Measurements from ENCODE around the gene CNTN3. TPM values are rescaled to one million over a fixed set of nuclear protein-coding genes. Genes with fewer than 3 reads are reported as not detected.

CNTN3 gene
- total and polyA plus RNA-seq, 2 of the 13 experiments (the other 11 are each of a cell fraction or from before 2014, with no cell fraction given), result not detected

DNA sequence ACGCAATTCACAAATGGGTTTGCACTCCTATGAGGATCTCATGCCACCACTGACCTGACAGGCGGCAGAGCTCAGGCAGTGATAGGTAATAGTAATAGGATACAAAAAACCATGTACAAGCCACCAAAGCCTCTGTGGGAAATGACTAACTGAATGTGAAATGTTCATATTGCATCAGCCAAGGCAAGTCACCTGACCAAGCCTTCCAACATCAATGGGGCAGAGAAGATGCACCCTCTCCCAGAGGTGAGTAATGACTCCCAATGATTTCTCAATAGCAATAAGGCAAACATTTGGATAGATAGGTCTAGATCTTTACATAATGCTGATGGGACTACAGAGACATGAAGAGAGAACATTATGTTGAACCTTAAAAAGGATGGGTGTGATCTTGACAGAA is 14.9 kb downstream of the CNTN3 start:
- no peaks in the 10 kb centered on the region for H3K79me2 ChIP-seq (ENCODE audit: insufficient read depth, low read length)
- POLR2A ChIA-PET, result no interaction called here

More for the DNA sequence above, 14.9 kb downstream of the CNTN3 start:
- TF ChIP-seq, protein P1, sequence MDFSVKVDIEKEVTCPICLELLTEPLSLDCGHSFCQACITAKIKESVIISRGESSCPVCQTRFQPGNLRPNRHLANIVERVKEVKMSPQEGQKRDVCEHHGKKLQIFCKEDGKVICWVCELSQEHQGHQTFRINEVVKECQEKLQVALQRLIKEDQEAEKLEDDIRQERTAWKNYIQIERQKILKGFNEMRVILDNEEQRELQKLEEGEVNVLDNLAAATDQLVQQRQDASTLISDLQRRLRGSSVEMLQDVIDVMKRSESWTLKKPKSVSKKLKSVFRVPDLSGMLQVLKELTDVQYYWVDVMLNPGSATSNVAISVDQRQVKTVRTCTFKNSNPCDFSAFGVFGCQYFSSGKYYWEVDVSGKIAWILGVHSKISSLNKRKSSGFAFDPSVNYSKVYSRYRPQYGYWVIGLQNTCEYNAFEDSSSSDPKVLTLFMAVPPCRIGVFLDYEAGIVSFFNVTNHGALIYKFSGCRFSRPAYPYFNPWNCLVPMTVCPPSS (IDR thresholded peaks at IDR 0.05), result no peak
- TF ChIP-seq ZNF468 (CRISPR knock-in tag; IDR thresholded peaks at IDR 0.05) (no peak), ZNF784 (CRISPR knock-in tag; IDR thresholded peaks at IDR 0.05; ENCODE audit: borderline replicate concordance) (no peak)
- TF ChIP-seq, protein P2, sequence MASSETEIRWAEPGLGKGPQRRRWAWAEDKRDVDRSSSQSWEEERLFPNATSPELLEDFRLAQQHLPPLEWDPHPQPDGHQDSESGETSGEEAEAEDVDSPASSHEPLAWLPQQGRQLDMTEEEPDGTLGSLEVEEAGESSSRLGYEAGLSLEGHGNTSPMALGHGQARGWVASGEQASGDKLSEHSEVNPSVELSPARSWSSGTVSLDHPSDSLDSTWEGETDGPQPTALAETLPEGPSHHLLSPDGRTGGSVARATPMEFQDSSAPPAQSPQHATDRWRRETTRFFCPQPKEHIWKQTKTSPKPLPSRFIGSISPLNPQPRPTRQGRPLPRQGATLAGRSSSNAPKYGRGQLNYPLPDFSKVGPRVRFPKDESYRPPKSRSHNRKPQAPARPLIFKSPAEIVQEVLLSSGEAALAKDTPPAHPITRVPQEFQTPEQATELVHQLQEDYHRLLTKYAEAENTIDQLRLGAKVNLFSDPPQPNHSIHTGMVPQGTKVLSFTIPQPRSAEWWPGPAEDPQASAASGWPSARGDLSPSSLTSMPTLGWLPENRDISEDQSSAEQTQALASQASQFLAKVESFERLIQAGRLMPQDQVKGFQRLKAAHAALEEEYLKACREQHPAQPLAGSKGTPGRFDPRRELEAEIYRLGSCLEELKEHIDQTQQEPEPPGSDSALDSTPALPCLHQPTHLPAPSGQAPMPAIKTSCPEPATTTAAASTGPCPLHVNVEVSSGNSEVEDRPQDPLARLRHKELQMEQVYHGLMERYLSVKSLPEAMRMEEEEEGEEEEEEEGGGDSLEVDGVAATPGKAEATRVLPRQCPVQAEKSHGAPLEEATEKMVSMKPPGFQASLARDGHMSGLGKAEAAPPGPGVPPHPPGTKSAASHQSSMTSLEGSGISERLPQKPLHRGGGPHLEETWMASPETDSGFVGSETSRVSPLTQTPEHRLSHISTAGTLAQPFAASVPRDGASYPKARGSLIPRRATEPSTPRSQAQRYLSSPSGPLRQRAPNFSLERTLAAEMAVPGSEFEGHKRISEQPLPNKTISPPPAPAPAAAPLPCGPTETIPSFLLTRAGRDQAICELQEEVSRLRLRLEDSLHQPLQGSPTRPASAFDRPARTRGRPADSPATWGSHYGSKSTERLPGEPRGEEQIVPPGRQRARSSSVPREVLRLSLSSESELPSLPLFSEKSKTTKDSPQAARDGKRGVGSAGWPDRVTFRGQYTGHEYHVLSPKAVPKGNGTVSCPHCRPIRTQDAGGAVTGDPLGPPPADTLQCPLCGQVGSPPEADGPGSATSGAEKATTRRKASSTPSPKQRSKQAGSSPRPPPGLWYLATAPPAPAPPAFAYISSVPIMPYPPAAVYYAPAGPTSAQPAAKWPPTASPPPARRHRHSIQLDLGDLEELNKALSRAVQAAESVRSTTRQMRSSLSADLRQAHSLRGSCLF (CRISPR knock-in tag; IDR thresholded peaks at IDR 0.05; ENCODE audit: borderline replicate concordance), result no peak
- no TSS peak for BruUV-seq (replicated peaks)
- H4K20me1 ChIP-seq (ENCODE audit: insufficient read depth, low read length), result no peaks in the 10 kb centered on the region
- ATAC-seq (no peak), DNase-seq (ENCODE audit: low spot score) (no peak), FAIRE-seq (no peak)
- no peak overlapping the region for H3K4me2 ChIP-seq (ENCODE audit: low read depth, low read length)
- intact Hi-C loops (cut with micrococcal nuclease; ENCODE audit: unreplicated experiment) (no loop called here), in situ Hi-C loops (cut with HindIII; ENCODE audit: extremely low pct_ligation_motif_present, low pct_unique_long_range_greater_than_20kb) (no loop called here)
- H3K27ac ChIP-seq (ENCODE audit: extremely low read length, insufficient read depth, low read length), result no peak overlapping the region
- H3K27me3 ChIP-seq (ENCODE audit: control insufficient read depth in 1 of 2, insufficient read depth in 2 of 2, low read length in 2 of 2), result no peaks in the 10 kb centered on the region
- WGBS (ENCODE audit: low lambda C conversion rate), result 69% methylated on average over 2 of the region's 2 CpGs
- H3K4me3 ChIP-seq (replicated peaks in 1 of 3; ENCODE audit: insufficient read depth in 1 of 3, low read depth in 2 of 3, low read length in 3 of 3), result no peak overlapping the region
- H3K9ac ChIP-seq (ENCODE audit: insufficient read depth, low read depth, low read length), result no peak overlapping the region
- no peaks in the 10 kb centered on the region for H3K36me3 ChIP-seq (replicated peaks in 1 of 2; ENCODE audit: control insufficient read depth in 1 of 2, insufficient read depth in 2 of 2, low read length in 2 of 2)
- H3K9me3 ChIP-seq (ENCODE audit: low read length), result peaks cover 25% of the 10 kb centered on the region
- H2AFZ ChIP-seq (ENCODE audit: low read length), result no peak overlapping the region
- CTCF ChIA-PET (ENCODE audit: low intra/inter-chr PET ratio, low total read pairs), result no interaction called here
- H3K4me1 ChIP-seq (ENCODE audit: insufficient read depth, low read length), result no peaks in the 10 kb centered on the region

Data from HepG2 (cell line).